GM21515 (cell line): ENCODE measurements around the gene SLC39A6.
"Not testable (repeated sequence)": the region's sequence is repeated elsewhere in the genome, so short reads cannot be mapped to it uniquely, and the experiment has no call there.

Experiments
- ATAC-seq: cut with Tn5 transposase; IDR thresholded peaks from one replicate; pipeline ENCODE4 v1.9.1; 2021; ENCODE audit not compliant: unreplicated experiment

Gene SLC39A6

DNA sequence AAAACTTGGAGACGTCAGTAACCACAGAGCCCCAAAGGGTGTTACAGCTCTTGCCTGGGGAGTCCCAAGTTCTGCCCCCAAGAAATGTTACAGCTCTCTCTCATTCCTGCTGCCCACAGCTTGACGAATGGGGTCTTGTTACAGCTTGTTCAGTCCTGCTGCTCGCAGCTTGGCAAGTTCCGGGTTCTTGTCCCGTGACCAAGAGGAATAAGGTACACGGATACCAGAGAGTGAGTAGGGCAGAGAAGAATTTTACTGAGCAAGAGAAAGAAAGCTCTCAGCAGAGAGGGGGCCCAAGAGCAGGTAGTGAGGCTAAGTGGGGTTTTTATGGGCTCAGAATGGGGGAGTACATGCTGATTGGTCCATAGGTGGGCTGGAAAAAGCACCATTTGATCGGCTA is 27.2 kb downstream of the SLC39A6 start:
- ATAC-seq: no peak

DNA sequence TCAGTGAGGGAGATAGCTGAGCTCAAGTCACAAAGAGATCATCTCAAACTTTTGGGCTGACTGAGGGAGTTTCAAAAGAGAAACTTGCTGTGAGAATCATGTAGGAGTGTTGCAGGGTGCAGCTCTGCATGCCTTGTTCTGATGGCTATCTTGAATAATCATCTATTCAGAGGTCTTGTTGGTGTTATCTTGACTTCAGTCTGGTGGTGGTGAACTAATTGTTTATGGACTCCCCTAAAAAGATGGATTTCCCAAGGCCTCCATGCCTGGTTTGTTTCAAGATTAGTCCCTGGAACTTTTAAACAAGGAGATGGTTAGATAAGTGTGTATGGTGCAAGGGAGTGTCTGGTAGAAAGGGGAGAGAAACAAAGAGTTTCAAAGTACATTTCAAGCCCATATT is 29.8 kb downstream of the SLC39A6 start:
- ATAC-seq: no peak

DNA sequence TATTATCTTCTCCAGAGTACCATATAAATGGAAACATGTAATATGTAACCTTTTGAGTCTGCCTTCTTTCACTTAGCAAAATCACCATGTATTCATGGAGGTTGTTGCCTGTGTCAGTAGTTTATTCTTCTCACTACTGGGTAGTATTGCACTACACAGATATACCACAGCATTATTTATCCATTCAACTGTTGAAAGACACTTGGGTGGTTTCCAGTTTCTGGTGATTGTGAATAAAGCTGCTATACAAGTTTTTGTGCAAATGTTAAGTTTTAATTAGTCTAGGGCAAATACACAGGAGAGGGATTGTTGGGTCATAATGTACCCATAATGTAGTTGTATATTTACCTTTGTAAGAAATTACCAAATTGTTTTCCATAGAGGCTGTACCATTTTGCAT is 32.2 kb downstream of the SLC39A6 start:
- no peak for ATAC-seq

DNA sequence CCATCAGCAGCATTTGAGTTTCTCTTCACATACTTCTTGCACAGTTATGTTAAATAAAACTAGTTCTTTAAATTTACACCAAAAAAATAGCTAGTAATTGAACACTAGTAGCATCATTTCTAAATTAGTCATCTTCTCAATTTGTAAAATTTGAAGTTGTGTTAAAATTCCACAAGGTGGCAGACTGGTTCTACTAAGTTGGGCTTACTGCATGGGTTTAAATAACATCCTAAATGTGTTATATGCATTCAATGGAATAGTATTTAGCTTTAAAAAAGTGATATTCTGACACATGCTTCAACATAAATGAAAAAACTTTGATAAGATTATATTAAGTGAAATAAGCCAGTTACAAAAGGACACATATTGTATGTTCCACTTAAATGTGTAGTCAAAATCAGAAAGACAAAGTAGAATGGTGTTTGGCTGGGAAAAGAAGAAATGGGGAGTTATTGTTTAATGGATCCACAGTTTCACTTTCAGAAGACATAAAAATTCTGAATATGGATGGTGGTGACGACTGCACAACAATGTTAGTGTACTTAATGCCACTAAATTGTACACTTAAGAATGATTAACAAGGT is 33.1 kb downstream of the SLC39A6 start:
- ATAC-seq: no peak

DNA sequence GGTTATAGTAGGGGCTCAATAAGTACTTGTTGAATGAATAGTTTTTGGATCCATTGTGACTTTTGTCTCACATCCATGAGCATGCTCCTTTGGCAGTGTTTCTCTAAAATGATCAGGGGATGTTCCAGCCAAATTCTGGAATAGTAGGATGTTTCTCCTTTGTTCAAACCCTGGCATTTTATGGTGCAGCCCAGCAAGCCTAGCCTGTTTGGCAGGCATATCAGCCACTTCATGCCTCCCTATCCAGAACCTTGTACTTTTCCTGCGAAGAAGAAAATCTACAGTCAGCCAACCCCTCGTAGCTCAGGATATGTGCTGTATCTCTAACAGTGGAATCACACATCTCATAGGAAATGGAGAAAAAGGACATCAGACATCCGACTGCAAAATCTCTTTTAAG is 34.7 kb downstream of the SLC39A6 start:
- no peak for ATAC-seq

DNA sequence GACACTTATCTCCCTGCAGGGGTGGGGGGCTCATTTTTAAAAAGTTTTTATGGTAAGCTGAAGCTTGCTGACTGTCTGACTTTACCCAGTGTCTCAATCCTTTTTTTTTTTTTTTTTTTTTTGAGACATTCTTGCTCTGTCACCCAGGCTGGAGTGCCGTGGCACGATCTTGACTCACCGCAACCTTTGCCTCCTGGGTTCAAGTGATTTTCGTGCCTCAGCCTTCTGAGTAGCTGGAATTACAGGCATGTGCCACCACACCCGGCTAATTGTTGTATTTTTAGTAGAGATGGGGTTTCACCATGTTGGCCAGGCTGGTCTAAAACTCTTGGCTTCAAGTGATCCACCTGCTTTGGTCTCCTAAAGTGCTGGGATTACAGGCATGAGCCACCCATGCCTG is 37.0 kb downstream of the SLC39A6 start:
- not testable (repeated sequence) for ATAC-seq

DNA sequence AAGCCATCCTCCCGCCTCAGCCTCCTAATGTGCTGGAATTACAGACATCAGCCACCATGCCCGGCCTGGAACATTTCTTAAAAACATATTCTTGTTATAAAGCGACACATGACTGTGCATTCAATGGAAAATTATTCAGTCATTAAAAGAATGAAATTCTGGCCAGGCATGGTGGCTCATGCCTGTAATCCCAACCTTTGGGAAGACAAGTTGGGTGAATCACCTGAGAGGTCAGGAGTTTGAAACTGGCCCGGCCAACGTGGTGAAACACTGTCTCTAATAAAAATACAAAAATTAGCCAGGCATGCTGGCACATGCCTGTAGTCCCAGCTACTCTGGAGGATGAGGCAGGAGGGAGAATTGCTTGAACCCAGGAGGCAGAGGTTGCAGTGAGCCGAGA is 40.1 kb downstream of the SLC39A6 start:
- ATAC-seq: no peak

DNA sequence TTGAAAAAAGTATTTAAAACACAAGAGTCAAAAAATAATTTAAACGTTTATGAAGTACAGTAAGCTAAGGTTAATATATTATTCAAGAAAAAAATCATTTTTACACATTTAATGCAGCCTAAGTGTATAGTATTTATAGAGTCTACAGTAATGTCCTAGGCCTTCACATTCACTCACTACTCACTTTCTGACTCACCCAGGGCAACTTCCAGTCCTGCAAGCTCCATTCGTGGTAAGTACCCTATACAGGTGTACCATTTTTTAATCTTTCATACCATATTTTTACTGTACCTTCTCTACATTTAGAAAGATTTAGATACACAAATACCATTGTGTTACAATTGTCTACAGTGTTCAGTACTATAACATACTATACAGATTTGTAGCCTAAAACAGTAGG is 40.9 kb downstream of the SLC39A6 start:
- ATAC-seq: no peak

DNA sequence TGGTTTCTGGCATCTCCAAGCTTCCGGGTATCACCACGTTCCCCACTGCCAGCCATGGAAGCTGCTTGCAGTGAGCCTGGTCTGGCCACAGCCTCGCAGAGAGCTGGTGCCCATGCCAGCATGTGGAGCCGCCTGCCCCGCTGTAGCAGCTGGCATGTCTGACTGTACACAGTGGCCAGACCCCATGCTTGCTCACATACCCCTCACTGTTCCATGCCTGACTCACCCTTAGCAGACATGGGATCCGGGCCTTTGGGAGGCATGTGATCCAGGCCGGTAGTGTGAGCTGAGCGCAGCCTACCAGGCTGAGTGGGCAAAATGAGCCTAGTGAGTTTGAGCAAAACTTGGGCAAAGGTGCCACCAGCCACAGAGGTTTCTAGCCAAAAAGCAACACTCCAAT is 43.0 kb downstream of the SLC39A6 start:
- ATAC-seq: no peak

DNA sequence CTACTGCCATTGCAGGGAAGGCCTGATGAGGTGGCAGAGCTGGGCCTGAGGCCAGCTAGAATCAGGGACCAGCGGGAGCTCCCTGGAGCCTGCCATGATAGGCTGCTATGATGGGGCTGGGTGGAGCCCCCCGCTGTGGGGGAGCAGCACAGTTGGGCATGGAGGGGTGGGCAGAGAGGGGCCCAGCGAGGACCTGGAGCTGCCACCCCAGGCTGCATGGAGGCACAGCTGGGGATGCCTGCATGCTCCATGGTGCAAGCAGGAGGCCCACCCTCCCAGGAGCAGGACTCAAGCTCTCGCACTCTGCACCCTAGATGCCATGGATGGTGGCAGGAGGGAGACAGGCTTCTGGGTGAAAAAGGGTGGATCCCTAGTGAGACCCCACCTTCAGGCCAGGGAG is 43.9 kb downstream of the SLC39A6 start:
- ATAC-seq: no peak

DNA sequence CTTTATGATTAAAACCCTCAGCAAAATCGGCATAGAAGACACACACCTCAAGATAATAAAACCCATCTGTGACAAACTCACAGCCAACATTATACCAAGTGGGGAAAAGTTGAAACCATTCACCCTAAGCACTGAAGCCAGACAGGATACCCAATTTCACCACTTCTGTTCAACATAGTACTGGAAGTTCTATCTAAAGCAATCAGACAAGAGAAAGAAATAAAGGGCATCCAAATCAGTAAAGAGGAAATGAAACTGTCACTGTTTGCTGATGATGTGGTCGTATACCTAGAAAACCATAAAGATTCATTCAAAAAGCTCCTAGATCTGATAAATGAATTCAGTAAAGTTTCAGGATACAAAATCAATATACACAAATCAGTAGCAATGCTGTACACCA is 45.4 kb downstream of the SLC39A6 start:
- ATAC-seq: no peak

DNA sequence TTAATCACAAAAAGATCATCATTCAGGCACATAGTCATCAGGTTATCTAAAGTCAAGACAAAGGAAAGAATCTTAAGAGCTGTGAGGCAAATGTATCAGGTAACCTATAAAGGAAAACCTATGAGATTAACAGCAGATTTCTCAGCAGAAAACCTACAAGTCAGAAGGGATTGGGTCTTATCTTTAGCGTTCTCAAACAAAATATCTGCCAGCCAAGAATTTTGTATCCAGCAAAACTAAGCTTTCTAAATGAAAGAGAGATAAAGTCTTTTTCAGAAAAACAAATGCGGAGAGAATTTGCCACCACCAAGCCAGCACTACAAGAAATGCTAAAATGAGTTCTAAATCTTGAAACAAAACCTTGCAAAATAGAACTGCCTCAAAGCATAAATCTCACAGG is 48.0 kb downstream of the SLC39A6 start:
- not testable (repeated sequence) for ATAC-seq

DNA sequence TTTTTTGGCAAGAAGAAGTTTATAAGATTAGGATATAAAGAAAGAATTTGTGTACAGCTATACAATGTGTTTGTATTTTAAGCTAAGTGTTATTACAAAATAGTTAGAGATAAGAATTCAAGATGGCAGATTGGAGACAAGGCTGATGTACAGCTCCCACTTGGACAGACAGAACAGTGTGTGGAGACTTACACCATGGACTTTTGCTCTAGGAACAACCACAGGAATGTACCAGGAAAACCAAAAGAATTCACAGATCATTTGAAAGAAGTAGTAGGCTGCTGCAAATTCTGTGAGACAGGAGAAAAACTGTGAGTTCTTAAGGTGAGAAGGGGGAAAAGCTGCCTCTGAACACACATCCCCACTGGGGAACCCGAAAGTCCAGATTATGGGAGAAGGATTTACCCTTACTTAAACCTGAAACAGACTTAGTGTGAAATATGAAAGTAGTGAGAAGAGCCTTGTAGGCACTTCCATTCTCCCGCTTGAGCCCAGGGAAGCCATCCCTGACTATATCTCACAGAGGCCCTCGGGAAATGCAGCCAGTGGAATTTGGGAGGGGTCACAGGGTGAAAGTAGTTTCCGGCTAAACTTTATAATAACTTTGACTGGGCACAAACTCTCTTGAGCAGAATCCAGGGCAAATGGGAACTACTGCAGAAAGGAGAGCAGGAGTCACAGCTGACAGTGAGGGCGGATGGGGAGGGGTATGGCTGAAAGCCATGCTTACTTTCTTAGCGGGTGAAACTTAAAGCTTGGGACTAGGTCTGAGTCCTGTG is 50.2 kb downstream of the SLC39A6 start:
- no peak for ATAC-seq

DNA sequence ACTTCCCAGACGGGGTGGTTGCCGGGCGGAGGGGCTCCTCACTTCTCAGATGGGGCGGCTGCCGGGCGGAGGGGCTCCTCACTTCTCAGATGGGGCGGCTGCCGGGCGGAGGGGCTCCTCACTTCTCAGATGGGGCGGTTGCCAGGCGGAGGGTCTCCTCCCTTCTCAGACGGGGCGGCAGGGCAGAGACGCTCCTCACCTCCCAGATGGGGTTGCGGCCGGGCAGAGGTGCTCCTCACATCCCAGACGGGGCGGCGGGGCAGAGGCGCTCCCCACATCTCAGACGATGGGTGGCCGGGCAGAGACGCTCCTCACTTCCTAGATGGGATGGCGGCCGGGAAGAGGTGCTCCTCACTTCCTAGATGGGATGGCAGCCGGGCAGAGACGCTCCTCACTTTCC is 51.4 kb downstream of the SLC39A6 start:
- not testable (repeated sequence) for ATAC-seq

DNA sequence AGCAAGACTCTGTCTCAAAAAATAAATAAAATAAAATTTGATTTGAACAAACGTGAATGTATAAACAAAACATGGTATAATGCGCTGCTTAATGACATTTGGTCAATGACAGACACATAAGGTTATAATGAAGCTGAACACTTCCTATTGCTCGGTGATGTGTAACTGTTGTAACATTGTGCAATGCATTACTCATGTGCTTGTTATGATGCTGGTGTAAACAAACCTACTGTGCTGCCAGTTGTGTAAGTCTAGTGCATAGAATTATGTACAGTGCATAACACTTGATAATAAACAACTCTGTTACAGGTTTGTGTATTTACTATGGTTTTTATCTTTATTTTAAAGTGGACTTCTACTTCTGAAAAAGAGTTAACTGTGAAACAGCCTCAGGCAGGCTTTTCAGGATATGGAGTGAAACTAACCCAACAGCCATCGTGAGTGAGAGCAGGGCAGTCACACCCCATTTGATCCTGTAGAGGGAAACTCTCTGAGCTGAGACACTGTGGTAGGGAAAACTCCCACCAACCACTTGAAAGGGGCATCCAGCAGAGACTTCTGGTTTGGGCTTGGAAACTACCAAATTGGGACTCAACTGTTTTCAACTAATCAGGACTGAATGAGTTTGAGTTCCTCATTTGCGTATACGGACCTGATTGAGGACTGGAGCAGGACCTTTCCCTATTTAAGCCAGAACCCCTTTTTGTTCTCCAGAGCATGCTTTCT is 53.1 kb downstream of the SLC39A6 start:
- no peak for ATAC-seq

DNA sequence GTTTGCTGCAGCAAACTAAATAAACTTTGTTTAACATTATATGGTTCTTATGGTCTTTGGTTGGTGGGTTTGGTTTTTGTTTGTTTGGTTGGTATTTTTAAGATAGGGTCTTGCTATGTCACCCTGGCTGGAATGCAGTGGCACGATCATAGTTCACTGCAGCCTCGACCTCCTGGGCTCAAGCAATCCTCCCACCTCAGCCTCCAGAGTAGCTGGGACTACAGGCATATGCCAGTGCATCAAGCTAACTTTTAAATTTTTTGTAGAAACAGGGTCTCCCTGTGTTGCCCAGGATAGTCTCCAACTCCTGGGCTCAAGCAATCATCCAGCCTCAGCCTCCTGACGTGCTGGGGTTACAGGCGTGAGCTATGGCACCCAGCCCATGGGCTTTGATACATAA is 54.7 kb downstream of the SLC39A6 start:
- no peak for ATAC-seq

DNA sequence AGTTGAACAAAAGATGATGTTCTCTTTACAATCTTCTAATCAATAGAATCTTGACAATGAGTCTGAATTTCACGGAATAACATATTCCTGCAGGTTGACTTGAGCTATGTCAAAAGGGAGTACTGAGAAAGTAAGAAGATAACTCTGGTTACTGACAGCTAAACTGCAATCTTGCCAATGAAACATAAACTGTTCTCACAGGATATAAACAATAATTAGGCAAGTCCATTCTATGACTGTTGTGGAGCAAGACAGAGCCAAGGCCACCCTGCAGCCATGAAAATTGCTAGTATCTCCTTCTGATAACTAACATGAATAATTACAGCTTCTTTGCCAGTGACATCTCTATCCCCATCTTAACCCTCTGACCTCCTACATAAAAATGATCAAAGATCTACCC is 55.5 kb downstream of the SLC39A6 start:
- ATAC-seq: no peak

DNA sequence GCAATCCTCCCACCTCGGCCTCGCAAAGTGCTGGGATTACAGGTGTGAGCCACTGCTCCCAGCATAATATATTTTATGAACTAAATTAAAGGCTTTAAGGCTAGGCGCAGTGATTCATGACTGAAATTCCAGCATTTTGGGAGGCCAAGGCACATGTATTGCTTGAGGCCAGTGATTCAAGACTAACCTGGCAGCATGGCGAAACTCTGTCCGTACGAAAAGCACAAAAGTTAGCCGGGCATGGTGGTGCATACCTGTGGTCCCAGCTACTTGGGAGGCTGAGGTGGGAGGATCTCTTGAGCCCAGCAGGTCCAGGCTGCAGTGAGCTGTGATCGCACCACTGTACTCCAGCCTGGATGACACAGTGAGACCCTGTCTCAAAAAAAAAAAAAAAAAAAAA is 56.7 kb downstream of the SLC39A6 start:
- not testable (repeated sequence) for ATAC-seq

DNA sequence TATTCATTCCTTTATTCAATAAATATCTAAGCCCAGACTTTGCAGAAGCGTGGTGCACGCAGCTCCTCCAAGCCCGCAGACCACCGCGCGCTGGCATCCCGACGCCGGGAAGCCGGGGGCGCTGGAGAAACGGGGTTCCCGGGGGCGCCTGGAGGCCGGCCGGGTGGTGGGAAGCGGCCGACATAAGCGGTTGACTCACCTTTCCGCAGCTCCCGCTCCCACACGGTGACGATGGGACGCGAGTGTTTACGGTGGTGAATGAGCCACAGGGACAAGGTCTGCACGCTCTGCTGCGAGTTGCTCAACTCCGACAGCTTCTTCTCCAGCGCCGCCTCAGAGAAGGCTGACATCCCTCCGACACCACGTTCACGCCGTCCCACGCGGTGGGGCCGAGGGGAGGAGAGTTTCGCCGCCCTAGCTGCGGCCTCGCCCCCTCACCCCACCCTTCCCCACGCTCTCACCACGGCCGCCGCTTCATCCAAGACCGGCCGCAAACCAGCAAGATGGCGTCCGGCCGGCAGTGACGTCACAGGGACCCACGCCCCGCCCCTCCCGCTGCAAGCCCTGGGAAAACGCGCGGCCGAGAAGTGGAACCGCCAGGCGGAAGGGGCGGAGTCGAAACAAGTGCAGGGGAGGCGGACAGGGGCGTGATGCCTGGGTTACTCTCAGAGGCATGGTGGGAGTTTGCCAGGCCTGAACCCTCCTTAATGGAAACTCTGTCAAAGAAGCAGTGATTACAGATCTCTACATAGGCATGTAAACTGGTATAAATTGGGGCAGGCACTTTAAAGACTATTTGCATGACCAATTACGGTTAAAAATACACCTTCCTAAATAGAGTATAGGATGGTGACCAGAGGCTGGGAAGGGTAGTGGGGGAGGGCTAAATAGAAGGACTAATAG is 61.8 kb downstream of the SLC39A6 start, which contains the start of gene RPRD1A:
RPRD1A (minus strand) TSS at position 505 of the 903 bp plus-strand sequence; CDS start at position 350, 155 bp downstream.
- ATAC-seq: peak; percentile 92

DNA sequence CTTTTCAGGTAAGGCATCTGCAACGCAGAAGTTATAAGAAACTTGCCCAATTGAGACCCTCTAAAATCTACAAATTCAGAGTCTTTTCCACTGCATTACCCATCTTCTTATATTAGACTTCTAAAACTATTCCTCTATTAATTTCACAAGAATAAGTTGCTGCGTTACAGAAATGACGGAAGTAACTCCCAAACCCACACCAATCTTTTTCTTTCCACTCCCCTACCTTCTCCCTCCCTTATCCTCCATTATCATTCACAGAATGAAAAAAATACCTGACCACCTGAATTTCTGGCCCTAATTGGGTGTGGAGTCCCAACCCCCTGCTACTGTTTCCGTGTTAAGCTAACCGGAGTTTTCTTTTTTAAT is 62.5 kb downstream of the SLC39A6 start:
- ATAC-seq: peak; percentile 14

DNA sequence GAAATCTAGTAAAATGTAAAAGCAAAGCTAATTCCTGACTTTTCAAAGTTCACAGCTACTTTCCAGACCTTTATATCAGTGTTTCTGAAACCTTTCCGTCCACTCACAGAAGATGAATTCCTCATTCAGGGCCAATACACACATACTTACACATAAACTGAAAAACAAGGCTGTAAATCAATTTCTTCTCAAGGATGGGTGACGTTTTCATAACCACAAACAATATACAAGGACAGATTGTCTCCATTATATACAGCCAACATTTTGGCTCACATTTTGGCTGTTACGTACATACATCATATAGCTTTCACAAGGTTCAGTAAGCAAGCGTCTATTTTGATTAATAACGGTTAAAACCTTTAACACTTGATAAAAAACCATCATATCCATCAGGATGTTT is 63.1 kb downstream of the SLC39A6 start:
- ATAC-seq: no peak
